GM19025 (cell line): ENCODE data around the gene VIT.

ENCODE experiments used
- ATAC-seq: cut with Tn5 transposase; IDR thresholded peaks from one replicate; pipeline ENCODE4 v1.9.1; 2021; ENCODE audit warnings: mild to moderate bottlenecking, low read depth, moderate library complexity; ENCODE audit not compliant: unreplicated experiment

VIT gene

GRCh38 chr2:36696533-36696932 lies at the start of gene VIT:
Gene VIT, plus strand, starts transcription at chr2:36696707. Its CDS starts 19,664 bp downstream, at chr2:36716371.
- no peak for ATAC-seq

GRCh38 chr2:36650031-36650829 lies 46.3 kb upstream of the VIT start:
- no peak for ATAC-seq

GRCh38 chr2:36653155-36653554 lies 43.4 kb upstream of the VIT start:
- ATAC-seq, result no peak

- ATAC-seq, result no peak
These were observed 42.4 kb upstream of the VIT start for GRCh38 chr2:36653967-36654694.

- no peak for ATAC-seq
These were observed 41.1 kb upstream of the VIT start for GRCh38 chr2:36655453-36655852.

- no peak for ATAC-seq
These were observed 38.8 kb upstream of the VIT start for GRCh38 chr2:36657703-36658102.

GRCh38 chr2:36658277-36658748 lies 38.2 kb upstream of the VIT start:
- no peak for ATAC-seq

- no peak for ATAC-seq
These were observed 37.3 kb upstream of the VIT start for GRCh38 chr2:36659218-36659617.

GRCh38 chr2:36659872-36660312 lies 36.6 kb upstream of the VIT start:
- ATAC-seq, result no peak

- ATAC-seq, result no peak
These were observed 33.9 kb upstream of the VIT start for GRCh38 chr2:36662638-36663037.

GRCh38 chr2:36663295-36663694 lies 33.2 kb upstream of the VIT start:
- no peak for ATAC-seq

GRCh38 chr2:36663851-36664695 lies 32.4 kb upstream of the VIT start:
- ATAC-seq, result no peak

- ATAC-seq, result no peak
These were observed 31.8 kb upstream of the VIT start for GRCh38 chr2:36664696-36665076.

GRCh38 chr2:36667931-36668330 lies 28.6 kb upstream of the VIT start:
- no peak for ATAC-seq

- ATAC-seq, result no peak
These were observed 25.5 kb upstream of the VIT start for GRCh38 chr2:36670881-36671595.

GRCh38 chr2:36671731-36672130 lies 24.8 kb upstream of the VIT start:
- no peak for ATAC-seq

GRCh38 chr2:36672199-36672598 lies 24.3 kb upstream of the VIT start:
- no peak for ATAC-seq

- no peak for ATAC-seq
These were observed 20.8 kb upstream of the VIT start for GRCh38 chr2:36675579-36676282.

GRCh38 chr2:36676364-36676763 lies 20.1 kb upstream of the VIT start:
- ATAC-seq, result no peak

GRCh38 chr2:36677386-36677785 lies 19.1 kb upstream of the VIT start:
- no peak for ATAC-seq
